ENCODE results near the gene HOXB7. TPM values are rescaled to one million over a fixed set of nuclear protein-coding genes. Genes with fewer than 3 reads are reported as not detected.

The HOXB7 gene
- total and polyA plus RNA-seq, 8 donors = 2.4 to 10.5 (median 6.4) TPM

DNA sequence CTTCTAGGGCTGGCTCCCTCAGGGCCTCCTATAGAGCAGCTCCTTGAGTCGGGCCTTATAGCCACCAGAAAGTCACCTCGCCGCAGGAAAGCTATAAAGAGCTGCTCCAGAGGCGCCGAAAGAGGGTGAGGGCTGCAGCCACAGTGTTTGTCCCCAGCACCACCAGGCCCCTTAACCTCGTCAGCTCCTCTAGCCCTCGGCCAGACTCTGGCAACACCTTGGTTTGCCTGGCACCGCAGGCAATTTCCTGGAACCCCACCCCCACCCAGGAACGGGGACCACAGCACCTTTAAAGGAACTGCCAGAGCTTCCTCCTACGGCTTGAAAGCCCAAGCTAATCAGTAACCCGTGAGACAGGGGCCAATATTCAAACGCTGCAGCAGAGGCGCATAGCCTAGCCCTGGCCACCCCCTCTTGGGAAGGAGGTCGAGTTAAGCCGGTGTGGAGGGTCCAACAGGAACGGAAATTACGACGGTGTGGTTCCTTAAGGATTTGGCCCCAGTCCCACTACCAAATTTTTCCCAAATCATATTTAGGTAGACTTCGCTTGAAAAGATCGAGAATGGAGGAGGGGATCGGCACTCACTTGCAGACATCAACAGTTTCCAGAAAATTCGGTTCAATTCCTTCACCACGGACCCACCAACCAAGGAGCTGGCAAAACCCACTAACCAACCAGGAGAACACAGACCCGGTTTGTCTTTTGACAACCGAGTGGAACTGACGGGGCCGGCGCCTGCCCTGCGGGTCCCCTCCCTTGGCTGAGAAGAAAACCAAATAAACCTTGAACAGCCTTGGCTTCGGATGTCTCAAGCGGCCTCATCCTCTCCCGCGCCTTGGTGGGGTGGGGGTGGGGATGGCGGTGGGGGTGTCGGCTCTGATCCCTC, 9.0 kb downstream of the HOXB7 start:
- Histone ChIP-seq H3K36me3 (no peaks in the 10 kb centered on the region), H3K9me3 (no peaks in the 10 kb centered on the region), H3K27me3 (peaks cover 79 to 99% of the 10 kb centered on the region in 2 donors), H3K4me3 (no peak overlapping the region), H3K4me1 (peaks cover 3 to 27% of the 10 kb centered on the region in 2 donors), H3K27ac (no peak overlapping the region)
- intact Hi-C loops (cut with DNase I) = no loop called here
- ATAC-seq (no peak), DNase-seq (no peak)
- TF ChIP-seq, protein P1, sequence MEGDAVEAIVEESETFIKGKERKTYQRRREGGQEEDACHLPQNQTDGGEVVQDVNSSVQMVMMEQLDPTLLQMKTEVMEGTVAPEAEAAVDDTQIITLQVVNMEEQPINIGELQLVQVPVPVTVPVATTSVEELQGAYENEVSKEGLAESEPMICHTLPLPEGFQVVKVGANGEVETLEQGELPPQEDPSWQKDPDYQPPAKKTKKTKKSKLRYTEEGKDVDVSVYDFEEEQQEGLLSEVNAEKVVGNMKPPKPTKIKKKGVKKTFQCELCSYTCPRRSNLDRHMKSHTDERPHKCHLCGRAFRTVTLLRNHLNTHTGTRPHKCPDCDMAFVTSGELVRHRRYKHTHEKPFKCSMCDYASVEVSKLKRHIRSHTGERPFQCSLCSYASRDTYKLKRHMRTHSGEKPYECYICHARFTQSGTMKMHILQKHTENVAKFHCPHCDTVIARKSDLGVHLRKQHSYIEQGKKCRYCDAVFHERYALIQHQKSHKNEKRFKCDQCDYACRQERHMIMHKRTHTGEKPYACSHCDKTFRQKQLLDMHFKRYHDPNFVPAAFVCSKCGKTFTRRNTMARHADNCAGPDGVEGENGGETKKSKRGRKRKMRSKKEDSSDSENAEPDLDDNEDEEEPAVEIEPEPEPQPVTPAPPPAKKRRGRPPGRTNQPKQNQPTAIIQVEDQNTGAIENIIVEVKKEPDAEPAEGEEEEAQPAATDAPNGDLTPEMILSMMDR (IDR thresholded peaks at IDR 0.05) = no peak

DNA sequence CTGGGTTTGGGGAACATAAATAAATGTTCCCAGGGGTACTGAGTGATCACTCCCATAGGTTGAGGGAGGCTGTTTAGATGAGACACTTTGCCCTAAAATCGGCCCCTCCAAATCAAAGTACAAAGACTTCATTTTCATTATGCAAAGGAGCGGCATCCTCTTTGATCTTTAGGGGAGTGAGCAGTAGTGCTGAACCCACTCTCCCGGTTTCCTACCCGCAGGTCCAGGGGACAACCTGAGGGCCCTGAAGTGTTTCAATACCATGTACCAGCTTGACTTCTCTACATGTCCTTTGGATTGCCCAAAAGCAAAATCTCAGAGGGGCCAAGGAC, 9.6 kb downstream of the HOXB7 start:
- intact Hi-C loops (cut with DNase I) = no loop called here
- no peak for ATAC-seq

DNA sequence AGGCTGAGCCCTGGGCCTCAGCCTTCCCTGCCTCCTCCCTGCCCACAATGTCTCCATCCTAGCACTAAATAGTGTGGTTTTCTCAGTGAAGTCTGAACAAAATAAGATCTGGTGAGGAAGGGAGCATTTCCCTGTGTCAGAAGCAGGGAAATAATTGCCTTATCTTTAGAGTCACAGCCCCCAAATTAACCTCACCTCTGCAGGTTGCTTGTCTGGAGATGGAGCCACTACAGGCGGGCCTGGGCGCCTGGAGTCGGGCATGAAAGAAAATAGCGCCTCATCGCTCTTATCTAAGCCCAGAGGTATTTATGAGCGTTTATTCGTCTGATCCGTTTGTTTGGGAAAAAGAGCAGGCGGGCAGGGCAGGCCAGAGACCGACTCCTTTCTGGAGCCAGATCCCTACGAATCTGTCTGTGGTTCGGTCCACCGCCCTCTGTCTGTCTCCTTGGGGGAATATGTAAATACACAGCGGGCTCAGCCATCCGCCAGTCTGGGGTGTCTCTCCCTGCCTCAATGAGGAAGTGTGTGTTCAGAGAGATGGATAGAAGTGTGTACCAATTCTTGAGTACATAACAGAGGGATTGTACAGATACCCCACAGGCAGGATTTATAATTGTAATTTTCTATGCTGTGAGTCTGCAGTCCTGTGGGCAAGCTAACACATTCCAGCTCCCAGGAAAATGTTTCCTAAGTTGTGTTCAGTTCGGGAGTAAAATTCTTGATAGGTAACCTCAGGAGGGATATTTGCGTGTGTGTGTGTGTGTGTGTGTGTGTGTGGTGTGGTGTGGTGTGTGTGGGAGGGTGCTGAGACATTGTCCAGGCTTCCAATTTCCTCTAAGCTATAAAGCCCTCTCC, 10.3 kb downstream of the HOXB7 start:
- peaks cover 73 to 99% of the 10 kb centered on the region in 2 donors for H3K27me3 ChIP-seq
- intact Hi-C loops (cut with DNase I) = no loop called here
- H3K4me1 ChIP-seq = peaks cover 11 to 27% of the 10 kb centered on the region in 2 donors
- DNase-seq (no peak), ATAC-seq (no peak)
- no peak overlapping the region for H3K27ac ChIP-seq
- no peak overlapping the region for H3K4me3 ChIP-seq
- TF ChIP-seq, protein P1 (IDR thresholded peaks at IDR 0.05) = no peak
- H3K9me3 ChIP-seq = no peaks in the 10 kb centered on the region
- no peaks in the 10 kb centered on the region for H3K36me3 ChIP-seq

More for the DNA sequence above, 9.6 kb downstream of the HOXB7 start:
- no peak for DNase-seq
- H3K27me3 ChIP-seq = peaks cover 75 to 99% of the 10 kb centered on the region in 2 donors
- H3K9me3 ChIP-seq = no peaks in the 10 kb centered on the region
- no peaks in the 10 kb centered on the region for H3K36me3 ChIP-seq
- TF ChIP-seq, protein P1 (IDR thresholded peaks at IDR 0.05) = no peak
- H3K4me3 ChIP-seq = no peak overlapping the region
- no peak overlapping the region for H3K27ac ChIP-seq
- H3K4me1 ChIP-seq = peaks cover 7 to 27% of the 10 kb centered on the region in 2 donors

DNA sequence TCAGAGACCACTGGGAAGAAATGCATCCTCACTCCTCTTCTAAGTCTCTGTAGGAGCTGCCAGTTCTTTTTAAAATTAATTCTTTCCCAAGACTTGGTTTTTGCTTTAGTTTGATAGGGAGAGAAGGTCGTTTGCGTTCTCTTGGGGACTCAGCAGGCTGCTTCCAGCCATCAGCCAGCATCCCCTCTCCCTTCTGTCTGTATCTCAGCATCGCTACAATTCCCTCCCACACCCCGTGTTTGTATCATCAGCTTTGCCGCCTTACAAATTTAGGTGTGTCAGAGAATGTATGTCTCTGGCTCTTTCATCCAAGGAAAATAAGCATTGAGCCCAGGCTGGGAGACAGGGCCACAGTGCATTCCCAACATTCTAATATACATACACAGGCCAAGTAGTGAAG, 11.5 kb downstream of the HOXB7 start:
- peaks cover 11 to 29% of the 10 kb centered on the region in 2 donors for H3K4me1 ChIP-seq
- DNase-seq = no peak
- H3K4me3 ChIP-seq = no peak overlapping the region
- H3K27ac ChIP-seq = no peak overlapping the region
- ATAC-seq = no peak
- H3K9me3 ChIP-seq = no peaks in the 10 kb centered on the region
- intact Hi-C loops (cut with DNase I) = loop anchor here in 1 of 2 donors (10.0 kb wide), 1 partner anchor 255 kb away; no protein-coding TSS in a partner anchor
- no peaks in the 10 kb centered on the region for H3K36me3 ChIP-seq
- peaks cover 74 to 99% of the 10 kb centered on the region in 2 donors for H3K27me3 ChIP-seq
- TF ChIP-seq, protein P1 (IDR thresholded peaks at IDR 0.05) = no peak

DNA sequence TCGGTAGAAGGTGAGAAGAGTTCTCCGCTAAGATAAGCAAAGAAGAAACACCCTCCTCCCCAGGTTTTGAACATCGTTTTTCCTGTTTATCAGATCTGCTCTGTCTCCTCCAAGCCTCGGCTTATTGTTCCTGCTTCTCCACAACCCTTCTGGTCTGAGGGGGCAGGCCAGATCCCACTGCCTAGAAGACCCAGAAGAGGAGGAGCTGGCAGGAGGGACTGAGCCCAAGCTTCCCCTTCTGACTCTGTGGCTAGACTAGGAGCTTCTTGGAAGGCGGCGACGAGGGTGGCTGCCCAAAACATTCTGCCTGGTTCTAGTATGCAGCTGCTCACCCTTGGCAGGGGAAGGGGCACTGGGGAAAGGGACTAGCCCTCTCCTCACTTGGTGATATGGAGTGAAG, 12.1 kb downstream of the HOXB7 start:
- intact Hi-C loops (cut with DNase I) = loop anchor here in 1 of 2 donors (10.0 kb wide), 1 partner anchor 254 kb away; no protein-coding TSS in a partner anchor
- Histone ChIP-seq H3K27ac (no peak overlapping the region), H3K9me3 (no peaks in the 10 kb centered on the region), H3K4me1 (peaks cover 11 to 33% of the 10 kb centered on the region in 2 donors), H3K4me3 (no peak overlapping the region), H3K27me3 (peaks cover 75 to 99% of the 10 kb centered on the region in 2 donors), H3K36me3 (no peaks in the 10 kb centered on the region)
- ATAC-seq = no peak
- TF ChIP-seq, protein P1 (IDR thresholded peaks at IDR 0.05) = no peak
- DNase-seq = no peak
